HCT116 (cell line): Measurements from ENCODE around the gene ZNF787. TPM values are rescaled to one million over a fixed set of nuclear protein-coding genes. Genes with fewer than 3 reads are reported as not detected.

ENCODE experiments used
- ATAC-seq: fragments of 200-7000 bp; cut with Tn5 transposase; 2 replicates; pipeline ENCODE4 v1.9.1; 2020; ENCODE audit warnings: mild to moderate bottlenecking, moderate library complexity
- BruUV-seq: library from RNA; stranded (reverse); fragments of 400-500 nt; replicated peaks from 2 replicates; lab custom pipeline; 2021; lab: Mats Ljungman, UMichigan
- CTCF ChIA-PET: fragments of 300-600 bp; sonication (Branson Sonifier 250); formaldehyde crosslinking; loops from one replicate; lab custom pipeline; 2021; ENCODE audit warnings: antibody characterized with exemption; lab: Charles Lee
- POLR2A ChIA-PET: fragments of 300-600, 350-600 bp; sonication (Branson Sonifier 250); formaldehyde crosslinking; loops from one replicate; lab custom pipeline; 2021; ENCODE audit warnings: antibody characterized with exemption; lab: Charles Lee
- RAD21 ChIA-PET, 2 experiments: fragments of 300-600 bp; sonication (Branson Sonifier 250); formaldehyde crosslinking; loops; one replicate each; lab custom pipeline; 2023; ENCODE audit warnings: low total read pairs in 2 of 2; ENCODE audit not compliant: uncharacterized antibody in 2 of 2, unreplicated experiment in 2 of 2, low non-redundant PET in 1 of 2; lab: Charles Lee
- DNase-seq: peaks from one replicate; pipeline ENCODE4 v3.0.0-alpha.2; 2010; ENCODE audit warnings: low read depth, low spot score
- H2AFZ ChIP-seq: fragments of 200-600 bp; shearing (Covaris generic), sonication (generic); 2 replicates; pipeline ENCODE4 v1.6.1; 2017; ENCODE audit warnings: low read depth, mixed run types, mixed read lengths, antibody characterized with exemption, low read length; ENCODE audit not compliant: poor library complexity, severe bottlenecking
- H3K27ac ChIP-seq: 2 replicates; pipeline ENCODE4 v1.5.1; 2012; ENCODE audit warnings: low read depth, low read length
- H3K27me3 ChIP-seq: fragments of 200-600 bp; sonication (generic); 2 replicates; pipeline ENCODE4 v1.6.1; 2016; ENCODE audit warnings: mixed run types, low read length, mixed read lengths; ENCODE audit not compliant: insufficient read depth
- H3K36me3 ChIP-seq, 2 experiments: fragments of 200-500 bp in 1 of 2; fragments of 200-600 bp in 1 of 2; sonication (Bioruptor generic) in 1 of 2; sonication (generic) in 1 of 2; 2 replicates each; pipeline versions ENCODE4 v1.5.1 to v1.6.1; 2014 to 2016; ENCODE audit warnings: low read length in 2 of 2, inconsistent platforms in 1 of 2, mixed read lengths in 1 of 2, mixed run types in 1 of 2; ENCODE audit not compliant: insufficient read depth in 2 of 2, control insufficient read depth in 1 of 2
- H3K4me1 ChIP-seq, 2 experiments: fragments of 200-600 bp in 1 of 2; sonication (generic) in 1 of 2; 2 replicates each; pipeline versions ENCODE4 v1.5.1 to v1.6.1; 2012 to 2017; ENCODE audit warnings: low read length in 2 of 2, inconsistent platforms in 1 of 2, mild to moderate bottlenecking in 1 of 2, mixed read lengths in 1 of 2, mixed run types in 1 of 2, moderate library complexity in 1 of 2; ENCODE audit not compliant: insufficient read depth in 2 of 2, control insufficient read depth in 1 of 2
- H3K4me2 ChIP-seq: fragments of 200-600 bp; sonication (generic); 2 replicates; pipeline ENCODE4 v1.6.1; 2017; ENCODE audit warnings: mixed run types, low read length, mixed read lengths
- H3K4me3 ChIP-seq, 2 experiments: fragments of 200-600 bp in 1 of 2; sonication (generic) in 1 of 2; replicated peaks in 1 of 2; 2 replicates each; pipeline ENCODE4 v1.5.1; 2011 to 2016; ENCODE audit warnings: low read length in 2 of 2, control low read depth in 1 of 2, low read depth in 1 of 2, mild to moderate bottlenecking in 1 of 2, mixed read lengths in 1 of 2, mixed run types in 1 of 2
- H3K79me2 ChIP-seq: fragments of 200-600 bp; sonication (generic); 2 replicates; pipeline ENCODE4 v1.6.1; 2017; ENCODE audit warnings: mild to moderate bottlenecking, mixed run types, low read length, moderate library complexity, mixed read lengths; ENCODE audit not compliant: insufficient read depth
- H3K9ac ChIP-seq: fragments of 200-600 bp; sonication (generic); 2 replicates; pipeline ENCODE4 v1.6.1; 2016; ENCODE audit warnings: low read length, mixed read lengths
- H3K9me2 ChIP-seq: fragments of 200-600 bp; sonication (generic), shearing (Covaris generic); 2 replicates; pipeline ENCODE4 v1.6.1; 2017; ENCODE audit warnings: mixed run types, mild to moderate bottlenecking, moderate library complexity; ENCODE audit not compliant: insufficient read depth
- H3K9me3 ChIP-seq, 2 experiments: fragments of 200-500 bp in 1 of 2; fragments of 200-600 bp in 1 of 2; sonication (Bioruptor generic) in 1 of 2; sonication (generic) in 1 of 2; 2 replicates each; pipeline ENCODE4 v1.6.1; 2014 to 2017; ENCODE audit warnings: low read length in 2 of 2, mixed read lengths in 2 of 2, inconsistent platforms in 1 of 2, low read depth in 1 of 2, mild to moderate bottlenecking in 1 of 2, mixed run types in 1 of 2, moderate library complexity in 1 of 2; ENCODE audit not compliant: control insufficient read depth in 1 of 2, insufficient read depth in 1 of 2
- H4K20me1 ChIP-seq: fragments of 200-600 bp; sonication (generic), shearing (Covaris generic); 2 replicates; pipeline ENCODE4 v1.6.1; 2017; ENCODE audit warnings: mixed run types, mild to moderate bottlenecking, moderate library complexity; ENCODE audit not compliant: insufficient read depth
- CBX3 ChIP-seq: IDR thresholded peaks from 2 replicates; pipeline ENCODE4 v1.6.1; 2012; ENCODE audit warnings: low read depth
- CEBPB ChIP-seq: IDR thresholded peaks from 2 replicates; pipeline ENCODE4 v1.6.1; 2012; ENCODE audit warnings: low read depth
- EGR1 ChIP-seq: IDR thresholded peaks from 2 replicates; pipeline ENCODE4 v1.6.1; 2012; ENCODE audit warnings: low read depth
- ELF1 ChIP-seq: IDR thresholded peaks from 2 replicates; pipeline ENCODE4 v1.6.1; 2012; ENCODE audit warnings: low read depth, borderline replicate concordance
- EZH2 ChIP-seq: fragments of 200-600 bp; sonication (generic); IDR thresholded peaks from 2 replicates; pipeline ENCODE4 v1.6.1; 2017; ENCODE audit warnings: antibody characterized with exemption, mixed run types
- FOSL1 ChIP-seq: IDR thresholded peaks from 2 replicates; pipeline ENCODE4 v1.6.1; 2012; ENCODE audit warnings: low read depth
- JUND ChIP-seq: IDR thresholded peaks from 2 replicates; pipeline ENCODE4 v1.6.1; 2012
- POLR2AphosphoS5 ChIP-seq: IDR thresholded peaks from 2 replicates; pipeline ENCODE4 v1.6.1; 2011; ENCODE audit warnings: mild to moderate bottlenecking, low read depth, low read length, moderate library complexity
- SIN3A ChIP-seq: IDR thresholded peaks from 2 replicates; pipeline ENCODE4 v1.6.1; 2012; ENCODE audit warnings: low read depth
- SP1 ChIP-seq: IDR thresholded peaks from 2 replicates; pipeline ENCODE4 v1.6.1; 2012; ENCODE audit warnings: low read depth
- SRF ChIP-seq: IDR thresholded peaks from 2 replicates; pipeline ENCODE4 v1.6.1; 2012; ENCODE audit warnings: low read depth
- TCF7L2 ChIP-seq: IDR thresholded peaks from 2 replicates; pipeline ENCODE4 v1.7.0; 2011; ENCODE audit warnings: borderline replicate concordance, inconsistent platforms; ENCODE audit not compliant: insufficient read depth, insufficient read length; ENCODE audit errors: extremely low read depth
- ZFX ChIP-seq: fragments of 450-650 bp; IDR thresholded peaks from 2 replicates; pipeline ENCODE4 v1.6.1; 2017
- ZNF274 ChIP-seq: fragments of 200-500 bp; sonication (Bioruptor generic); IDR thresholded peaks from 2 replicates; pipeline ENCODE4 v1.6.1; 2014; ENCODE audit warnings: mild to moderate bottlenecking, low read depth, low read length, inconsistent platforms
- intact Hi-C: fragments of 100-400 bp; cut with micrococcal nuclease; formaldehyde crosslinking; loops from 2 replicates; pipeline ENCODE4 v1.10.0; 2022
- total RNA-seq: library from RNA; stranded (reverse); gene quantifications from one replicate; pipeline ENCODE4 v1.2.1, GENCODE V29; 2021; ENCODE audit not compliant: unreplicated experiment
- TF ChIP-seq, protein P1 (sequence below): IDR thresholded peaks from 2 replicates; pipeline ENCODE4 v1.6.1; 2012
- TF ChIP-seq, protein P2 (sequence below): IDR thresholded peaks from 2 replicates; pipeline ENCODE4 v1.6.1; 2012; ENCODE audit warnings: low read depth
- TF ChIP-seq, protein P3 (sequence below): IDR thresholded peaks from 2 replicates; pipeline ENCODE4 v1.6.1; 2011; ENCODE audit warnings: mild to moderate bottlenecking, low read length, moderate library complexity; ENCODE audit not compliant: insufficient replicate concordance; ENCODE audit errors: extremely low read depth

Gene ZNF787
- total RNA-seq, 1 experiment from 2014 or later: 40.3 TPM

DNA sequence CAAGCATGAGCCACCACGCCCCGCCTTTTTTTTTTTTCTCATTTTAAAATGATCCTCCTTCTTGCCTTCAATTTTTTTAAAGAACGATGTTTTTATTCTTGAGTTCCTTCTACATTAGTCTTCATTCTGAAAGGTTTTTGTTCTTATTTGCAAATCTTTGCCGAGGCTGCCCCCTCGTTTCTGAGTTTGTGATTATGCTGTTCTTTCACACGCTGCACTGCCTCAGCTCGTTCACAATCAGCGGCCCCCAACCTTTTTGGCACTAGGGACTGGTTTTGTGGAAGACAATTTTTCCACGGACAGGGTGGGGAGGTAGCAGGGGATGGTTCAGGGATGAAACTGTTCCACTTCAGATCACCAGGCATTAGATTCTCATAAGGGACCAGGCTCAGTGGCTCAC is 26.6 kb downstream of the ZNF787 start:
- no peak overlapping the region for H2AFZ ChIP-seq
- H3K36me3 ChIP-seq: peaks cover 4 to 5% of the 10 kb centered on the region in 2 experiments; a peak in 2 of 4 replicates
- intact Hi-C loops: no loop called here
- RAD21 ChIA-PET: no interaction called here
- CTCF ChIA-PET: no interaction called here
- H3K9me3 ChIP-seq: no peaks in the 10 kb centered on the region
- no peak overlapping the region for H3K9ac ChIP-seq
- no peak for DNase-seq
- POLR2A ChIA-PET: no interaction called here
- no TSS peak for BruUV-seq
- peaks cover 80% of the 10 kb centered on the region for H3K79me2 ChIP-seq
- no peak overlapping the region for H3K27ac ChIP-seq
- H3K4me3 ChIP-seq: no peak overlapping the region
- H4K20me1 ChIP-seq: no peaks in the 10 kb centered on the region
- H3K27me3 ChIP-seq: no peaks in the 10 kb centered on the region
- H3K4me1 ChIP-seq: no peaks in the 10 kb centered on the region
- no peaks in the 10 kb centered on the region for H3K9me2 ChIP-seq
- H3K4me2 ChIP-seq: no peak overlapping the region
- TF ChIP-seq ZFX (no peak), FOSL1 (no peak), EGR1 (no peak), ELF1 (no peak), SP1 (no peak), JUND (no peak), CBX3 (no peak), ZNF274 (no peak), SIN3A (no peak), CEBPB (no peak), TCF7L2 (no peak), EZH2 (no peak), SRF (no peak), POLR2AphosphoS5 (no peak)
- TF ChIP-seq, protein P1, sequence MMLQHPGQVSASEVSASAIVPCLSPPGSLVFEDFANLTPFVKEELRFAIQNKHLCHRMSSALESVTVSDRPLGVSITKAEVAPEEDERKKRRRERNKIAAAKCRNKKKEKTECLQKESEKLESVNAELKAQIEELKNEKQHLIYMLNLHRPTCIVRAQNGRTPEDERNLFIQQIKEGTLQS: no peak
- TF ChIP-seq, protein P2, sequence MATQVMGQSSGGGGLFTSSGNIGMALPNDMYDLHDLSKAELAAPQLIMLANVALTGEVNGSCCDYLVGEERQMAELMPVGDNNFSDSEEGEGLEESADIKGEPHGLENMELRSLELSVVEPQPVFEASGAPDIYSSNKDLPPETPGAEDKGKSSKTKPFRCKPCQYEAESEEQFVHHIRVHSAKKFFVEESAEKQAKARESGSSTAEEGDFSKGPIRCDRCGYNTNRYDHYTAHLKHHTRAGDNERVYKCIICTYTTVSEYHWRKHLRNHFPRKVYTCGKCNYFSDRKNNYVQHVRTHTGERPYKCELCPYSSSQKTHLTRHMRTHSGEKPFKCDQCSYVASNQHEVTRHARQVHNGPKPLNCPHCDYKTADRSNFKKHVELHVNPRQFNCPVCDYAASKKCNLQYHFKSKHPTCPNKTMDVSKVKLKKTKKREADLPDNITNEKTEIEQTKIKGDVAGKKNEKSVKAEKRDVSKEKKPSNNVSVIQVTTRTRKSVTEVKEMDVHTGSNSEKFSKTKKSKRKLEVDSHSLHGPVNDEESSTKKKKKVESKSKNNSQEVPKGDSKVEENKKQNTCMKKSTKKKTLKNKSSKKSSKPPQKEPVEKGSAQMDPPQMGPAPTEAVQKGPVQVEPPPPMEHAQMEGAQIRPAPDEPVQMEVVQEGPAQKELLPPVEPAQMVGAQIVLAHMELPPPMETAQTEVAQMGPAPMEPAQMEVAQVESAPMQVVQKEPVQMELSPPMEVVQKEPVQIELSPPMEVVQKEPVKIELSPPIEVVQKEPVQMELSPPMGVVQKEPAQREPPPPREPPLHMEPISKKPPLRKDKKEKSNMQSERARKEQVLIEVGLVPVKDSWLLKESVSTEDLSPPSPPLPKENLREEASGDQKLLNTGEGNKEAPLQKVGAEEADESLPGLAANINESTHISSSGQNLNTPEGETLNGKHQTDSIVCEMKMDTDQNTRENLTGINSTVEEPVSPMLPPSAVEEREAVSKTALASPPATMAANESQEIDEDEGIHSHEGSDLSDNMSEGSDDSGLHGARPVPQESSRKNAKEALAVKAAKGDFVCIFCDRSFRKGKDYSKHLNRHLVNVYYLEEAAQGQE: no peak
- TF ChIP-seq, protein P3, sequence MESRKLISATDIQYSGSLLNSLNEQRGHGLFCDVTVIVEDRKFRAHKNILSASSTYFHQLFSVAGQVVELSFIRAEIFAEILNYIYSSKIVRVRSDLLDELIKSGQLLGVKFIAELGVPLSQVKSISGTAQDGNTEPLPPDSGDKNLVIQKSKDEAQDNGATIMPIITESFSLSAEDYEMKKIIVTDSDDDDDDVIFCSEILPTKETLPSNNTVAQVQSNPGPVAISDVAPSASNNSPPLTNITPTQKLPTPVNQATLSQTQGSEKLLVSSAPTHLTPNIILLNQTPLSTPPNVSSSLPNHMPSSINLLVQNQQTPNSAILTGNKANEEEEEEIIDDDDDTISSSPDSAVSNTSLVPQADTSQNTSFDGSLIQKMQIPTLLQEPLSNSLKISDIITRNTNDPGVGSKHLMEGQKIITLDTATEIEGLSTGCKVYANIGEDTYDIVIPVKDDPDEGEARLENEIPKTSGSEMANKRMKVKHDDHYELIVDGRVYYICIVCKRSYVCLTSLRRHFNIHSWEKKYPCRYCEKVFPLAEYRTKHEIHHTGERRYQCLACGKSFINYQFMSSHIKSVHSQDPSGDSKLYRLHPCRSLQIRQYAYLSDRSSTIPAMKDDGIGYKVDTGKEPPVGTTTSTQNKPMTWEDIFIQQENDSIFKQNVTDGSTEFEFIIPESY: no peak
- no peak for ATAC-seq
